WTC11 (cell line): Measurements from ENCODE around the gene TNIP1. TPM values are rescaled to one million over a fixed set of nuclear protein-coding genes. Genes with fewer than 3 reads are reported as not detected.

Experiments
- ATAC-seq: fragments of 200-7000 bp; cut with Tn5 transposase; 2 replicates; pipeline ENCODE4 v1.10.0; 2021; ENCODE audit warnings: mild to moderate bottlenecking, moderate library complexity
- CTCF ChIA-PET: fragments of 300-600 bp; sonication (Branson Sonifier 250); formaldehyde crosslinking; loops from one replicate; lab custom pipeline; 2021; ENCODE audit warnings: antibody characterized with exemption; lab: Charles Lee
- POLR2A ChIA-PET: fragments of 350-600 bp; sonication (Branson Sonifier 250); formaldehyde crosslinking; loops from one replicate; lab custom pipeline; 2021; ENCODE audit warnings: antibody characterized with exemption; lab: Charles Lee
- DNase-seq: peaks from one replicate; pipeline ENCODE4 v3.0.0; 2021; ENCODE audit warnings: low spot score
- H3K27ac Mint-ChIP-seq: 2 replicates; pipeline ENCODE4 v1.8.0; 2021; ENCODE audit warnings: mixed read lengths
- H3K27me3 Mint-ChIP-seq: 2 replicates; pipeline ENCODE4 v1.8.0; 2021; ENCODE audit warnings: low read depth, mild to moderate bottlenecking, moderate library complexity, mixed read lengths
- H3K36me3 Mint-ChIP-seq: 2 replicates; pipeline ENCODE4 v1.8.0; 2021; ENCODE audit warnings: mixed read lengths
- H3K4me1 Mint-ChIP-seq: 2 replicates; pipeline ENCODE4 v1.8.0; 2022; ENCODE audit warnings: mixed read lengths
- H3K4me3 Mint-ChIP-seq: 2 replicates; pipeline ENCODE4 v1.8.0; 2021; ENCODE audit warnings: mild to moderate bottlenecking, moderate library complexity, mixed read lengths
- H3K9me3 Mint-ChIP-seq: 2 replicates; pipeline ENCODE4 v1.8.0; 2021; ENCODE audit warnings: mixed read lengths
- ARID4B ChIP-seq: sonication (generic); formaldehyde crosslinking; IDR thresholded peaks from 2 replicates; pipeline ENCODE4 v1.8.0; 2023; ENCODE audit warnings: missing genetic modification reagents, mild to moderate bottlenecking, borderline replicate concordance
- CBFB ChIP-seq: sonication (generic); formaldehyde crosslinking; IDR thresholded peaks from 2 replicates; pipeline ENCODE4 v1.8.1; 2022; ENCODE audit warnings: mild to moderate bottlenecking, low read depth, missing genetic modification reagents
- CREM ChIP-seq: sonication (generic); formaldehyde crosslinking; IDR thresholded peaks from 2 replicates; pipeline ENCODE4 v1.8.1; 2022; ENCODE audit warnings: mild to moderate bottlenecking, missing genetic modification reagents, moderate library complexity
- ELF4 ChIP-seq: sonication (generic); formaldehyde crosslinking; IDR thresholded peaks from 2 replicates; pipeline ENCODE4 v1.8.1; 2022; ENCODE audit warnings: low read depth, mild to moderate bottlenecking, moderate library complexity, missing genetic modification reagents
- FOXJ3 ChIP-seq: sonication (generic); formaldehyde crosslinking; IDR thresholded peaks from 2 replicates; pipeline ENCODE4 v1.9.0; 2021; ENCODE audit warnings: missing genetic modification reagents, mild to moderate bottlenecking, borderline replicate concordance
- FOXP1 ChIP-seq: sonication (generic); formaldehyde crosslinking; IDR thresholded peaks from 2 replicates; pipeline ENCODE4 v1.8.0; 2022; ENCODE audit warnings: missing genetic modification reagents, mild to moderate bottlenecking, moderate library complexity, borderline replicate concordance
- GTF2I ChIP-seq: fragments of 250-450 bp; sonication (Bioruptor Pico); conservative IDR thresholded peaks from 2 replicates; pipeline ENCODE4 v1.4.0; 2021; ENCODE audit warnings: mild to moderate bottlenecking
- MAX ChIP-seq: sonication (generic); formaldehyde crosslinking; IDR thresholded peaks from 2 replicates; pipeline ENCODE4 v1.8.0; 2022; ENCODE audit warnings: mild to moderate bottlenecking, missing genetic modification reagents
- NR3C1 ChIP-seq: sonication (generic); formaldehyde crosslinking; conservative IDR thresholded peaks from 2 replicates; pipeline ENCODE4 v1.8.1; 2023; ENCODE audit warnings: low read depth, mild to moderate bottlenecking, missing genetic modification reagents
- ZNF121 ChIP-seq: sonication (generic); formaldehyde crosslinking; IDR thresholded peaks from 2 replicates; pipeline ENCODE4 v1.8.0; 2023; ENCODE audit warnings: missing genetic modification reagents
- ZNF138 ChIP-seq: sonication (generic); formaldehyde crosslinking; conservative IDR thresholded peaks from 2 replicates; pipeline ENCODE4 v1.8.1; 2022; ENCODE audit warnings: mild to moderate bottlenecking, moderate library complexity, missing genetic modification reagents
- ZNF317 ChIP-seq: sonication (generic); formaldehyde crosslinking; IDR thresholded peaks from 2 replicates; pipeline ENCODE4 v1.8.1; 2023; ENCODE audit warnings: low read depth, mild to moderate bottlenecking, moderate library complexity, missing genetic modification reagents, borderline replicate concordance
- ZNF423 ChIP-seq: fragments of 250-450 bp; sonication (Bioruptor Pico); IDR thresholded peaks from 2 replicates; pipeline ENCODE4 v2.1.2; 2022; ENCODE audit warnings: mild to moderate bottlenecking, moderate library complexity
- total RNA-seq: library from RNA; stranded (reverse); gene quantifications from 3 replicates; pipeline ENCODE4 v1.2.3, GENCODE V29; 2021
- TF ChIP-seq, protein P1 (sequence below): sonication (generic); formaldehyde crosslinking; IDR thresholded peaks from 2 replicates; pipeline ENCODE4 v1.8.1; 2023; ENCODE audit warnings: mild to moderate bottlenecking, missing genetic modification reagents, borderline replicate concordance
- TF ChIP-seq, protein P2 (sequence below): sonication (generic); formaldehyde crosslinking; IDR thresholded peaks from 2 replicates; pipeline ENCODE4 v1.8.1; 2023; ENCODE audit warnings: mild to moderate bottlenecking, missing genetic modification reagents, moderate library complexity
- TF ChIP-seq, protein P3 (sequence below): fragments of 250-450 bp; sonication (Bioruptor Pico); conservative IDR thresholded peaks from 2 replicates; pipeline ENCODE4 v1.9.0; 2021; ENCODE audit warnings: mild to moderate bottlenecking

TNIP1 gene
- total RNA-seq, 1 experiment from 2014 or later, result 41.1 TPM

DNA sequence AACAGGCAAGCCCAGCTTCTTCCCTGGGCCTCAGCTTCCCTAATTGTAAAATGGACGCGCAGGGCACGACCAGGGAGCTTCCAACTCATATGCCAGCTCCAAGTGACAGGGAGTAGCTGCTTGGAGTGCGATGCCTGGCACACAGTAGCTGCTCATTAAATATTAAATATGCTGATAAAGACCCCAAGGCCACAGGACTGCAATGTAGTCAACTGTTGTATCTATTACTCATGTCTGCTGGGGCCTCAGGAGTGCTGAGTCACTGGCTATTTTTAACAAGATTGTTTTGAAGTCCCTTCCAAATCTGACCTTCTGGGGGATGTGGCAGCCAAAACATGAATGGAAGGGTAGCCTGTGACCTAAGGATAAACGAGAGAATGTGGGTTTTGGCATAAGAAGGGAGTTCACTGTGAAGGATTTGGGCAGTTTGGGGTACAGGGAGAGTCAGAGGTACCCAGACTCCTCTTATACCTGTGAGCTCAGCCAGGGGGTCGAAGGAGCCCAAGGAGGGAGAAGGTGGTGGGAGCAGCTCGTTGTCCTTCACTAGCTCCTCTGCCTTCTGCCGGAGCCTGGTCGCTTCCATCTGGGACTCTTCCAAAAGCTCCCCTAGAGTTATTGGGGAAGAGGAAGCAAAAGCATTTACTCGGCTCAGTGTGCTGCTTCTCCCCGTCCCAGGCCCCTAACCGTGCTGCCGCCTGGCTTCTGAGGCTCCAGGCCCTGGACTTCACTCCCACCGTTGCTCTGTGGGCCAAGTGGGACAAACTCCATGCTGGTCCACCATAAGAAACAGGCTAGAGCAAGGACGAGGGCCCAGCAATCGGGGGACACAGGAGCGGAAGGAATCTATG, 17.5 kb downstream of the TNIP1 start (continued):
- TF ChIP-seq ZNF121 (CRISPR knock-in tag) (no peak), ARID4B (CRISPR knock-in tag) (no peak), ZNF317 (no peak), FOXJ3 (CRISPR knock-in tag) (no peak), FOXP1 (CRISPR knock-in tag) (no peak), CBFB (CRISPR knock-in tag) (no peak), NR3C1 (CRISPR knock-in tag) (no peak), CREM (no peak)
- TF ChIP-seq, protein P1, sequence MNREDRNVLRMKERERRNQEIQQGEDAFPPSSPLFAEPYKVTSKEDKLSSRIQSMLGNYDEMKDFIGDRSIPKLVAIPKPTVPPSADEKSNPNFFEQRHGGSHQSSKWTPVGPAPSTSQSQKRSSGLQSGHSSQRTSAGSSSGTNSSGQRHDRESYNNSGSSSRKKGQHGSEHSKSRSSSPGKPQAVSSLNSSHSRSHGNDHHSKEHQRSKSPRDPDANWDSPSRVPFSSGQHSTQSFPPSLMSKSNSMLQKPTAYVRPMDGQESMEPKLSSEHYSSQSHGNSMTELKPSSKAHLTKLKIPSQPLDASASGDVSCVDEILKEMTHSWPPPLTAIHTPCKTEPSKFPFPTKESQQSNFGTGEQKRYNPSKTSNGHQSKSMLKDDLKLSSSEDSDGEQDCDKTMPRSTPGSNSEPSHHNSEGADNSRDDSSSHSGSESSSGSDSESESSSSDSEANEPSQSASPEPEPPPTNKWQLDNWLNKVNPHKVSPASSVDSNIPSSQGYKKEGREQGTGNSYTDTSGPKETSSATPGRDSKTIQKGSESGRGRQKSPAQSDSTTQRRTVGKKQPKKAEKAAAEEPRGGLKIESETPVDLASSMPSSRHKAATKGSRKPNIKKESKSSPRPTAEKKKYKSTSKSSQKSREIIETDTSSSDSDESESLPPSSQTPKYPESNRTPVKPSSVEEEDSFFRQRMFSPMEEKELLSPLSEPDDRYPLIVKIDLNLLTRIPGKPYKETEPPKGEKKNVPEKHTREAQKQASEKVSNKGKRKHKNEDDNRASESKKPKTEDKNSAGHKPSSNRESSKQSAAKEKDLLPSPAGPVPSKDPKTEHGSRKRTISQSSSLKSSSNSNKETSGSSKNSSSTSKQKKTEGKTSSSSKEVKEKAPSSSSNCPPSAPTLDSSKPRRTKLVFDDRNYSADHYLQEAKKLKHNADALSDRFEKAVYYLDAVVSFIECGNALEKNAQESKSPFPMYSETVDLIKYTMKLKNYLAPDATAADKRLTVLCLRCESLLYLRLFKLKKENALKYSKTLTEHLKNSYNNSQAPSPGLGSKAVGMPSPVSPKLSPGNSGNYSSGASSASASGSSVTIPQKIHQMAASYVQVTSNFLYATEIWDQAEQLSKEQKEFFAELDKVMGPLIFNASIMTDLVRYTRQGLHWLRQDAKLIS (CRISPR knock-in tag), result no peak
- TF ChIP-seq, all 79 proteins: peak for 0

- H3K27me3 Mint-ChIP-seq, result no peaks in the 10 kb centered on the region
- H3K27ac Mint-ChIP-seq, result no peak overlapping the region
- ChIA-PET POLR2A (no interaction called here), CTCF (interaction anchor here (1.1 to 4.5 kb wide), 4 partner anchors 12 to 102 kb away, joined by 3 to 37 read pairs (median 10); no protein-coding TSS in a partner anchor)
- DNase-seq (no peak), ATAC-seq (no peak)
- no peak overlapping the region for H3K4me3 Mint-ChIP-seq
- H3K36me3 Mint-ChIP-seq, result peaks cover 23% of the 10 kb centered on the region
- H3K4me1 Mint-ChIP-seq, result peaks cover 13% of the 10 kb centered on the region
- no peaks in the 10 kb centered on the region for H3K9me3 Mint-ChIP-seq
- TF ChIP-seq ARID4B (CRISPR knock-in tag) (no peak), ELF4 (CRISPR knock-in tag) (no peak), ZNF121 (CRISPR knock-in tag) (no peak), MAX (CRISPR knock-in tag) (no peak), ZNF138 (CRISPR knock-in tag) (no peak), GTF2I (CRISPR knock-in tag) (no peak), ZNF423 (CRISPR knock-in tag) (no peak), FOXJ3 (CRISPR knock-in tag) (no peak)
- TF ChIP-seq, protein P2, sequence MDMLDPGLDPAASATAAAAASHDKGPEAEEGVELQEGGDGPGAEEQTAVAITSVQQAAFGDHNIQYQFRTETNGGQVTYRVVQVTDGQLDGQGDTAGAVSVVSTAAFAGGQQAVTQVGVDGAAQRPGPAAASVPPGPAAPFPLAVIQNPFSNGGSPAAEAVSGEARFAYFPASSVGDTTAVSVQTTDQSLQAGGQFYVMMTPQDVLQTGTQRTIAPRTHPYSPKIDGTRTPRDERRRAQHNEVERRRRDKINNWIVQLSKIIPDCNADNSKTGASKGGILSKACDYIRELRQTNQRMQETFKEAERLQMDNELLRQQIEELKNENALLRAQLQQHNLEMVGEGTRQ (CRISPR knock-in tag), result no peak
- TF ChIP-seq, protein P3, sequence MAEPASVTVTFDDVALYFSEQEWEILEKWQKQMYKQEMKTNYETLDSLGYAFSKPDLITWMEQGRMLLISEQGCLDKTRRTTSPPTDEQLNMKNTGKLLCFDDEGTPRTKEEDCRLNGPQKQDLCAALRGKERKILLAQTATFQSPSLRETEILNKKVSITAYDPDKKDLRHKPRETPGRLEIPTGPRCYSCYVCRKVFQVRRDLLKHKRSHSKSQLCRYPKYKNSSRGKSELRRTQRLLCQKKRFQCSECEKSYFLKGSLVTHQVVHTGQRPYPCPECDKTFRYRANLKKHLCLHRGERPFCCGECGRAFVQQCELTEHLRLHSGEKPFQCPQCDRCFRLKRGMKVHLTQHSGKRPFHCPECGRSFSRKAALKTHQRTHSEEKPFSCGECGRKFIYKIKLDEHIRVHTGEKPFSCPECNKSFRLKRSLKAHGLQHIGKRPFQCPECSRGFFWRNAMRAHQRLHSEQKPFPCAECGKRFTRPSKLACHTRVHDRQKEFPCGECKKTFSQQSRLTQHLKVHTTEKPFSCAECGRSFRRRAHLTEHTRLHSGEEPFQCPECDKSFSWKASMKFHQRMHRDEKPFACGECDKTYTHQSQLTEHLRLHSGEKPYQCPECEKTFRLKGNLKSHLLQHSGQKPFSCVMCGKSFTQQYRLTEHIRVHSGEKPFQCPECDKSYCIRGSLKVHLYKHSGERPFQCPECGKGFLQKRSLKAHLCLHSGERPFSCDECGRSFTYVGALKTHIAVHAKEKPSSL (CRISPR knock-in tag), result no peak
Observed at GRCh38 chr5:151062405-151063141, 18.3 kb downstream of the TNIP1 start.
